ENCODE measurements around the gene SLC16A10.
"Not testable (repeated sequence)": the region's sequence is repeated elsewhere in the genome, so short reads cannot be mapped to it uniquely, and the experiment has no call there.

The SLC16A10 gene

GRCh38 chr6:111220383-111221031, 133.2 kb downstream of the SLC16A10 start:
- DNase-seq (ENCODE audit: low spot score), result no peak

- no peak for DNase-seq (ENCODE audit: low spot score)
These were observed 134.5 kb downstream of the SLC16A10 start for GRCh38 chr6:111221804-111222203.

- no peak for DNase-seq (ENCODE audit: low spot score)
These were observed 135.0 kb downstream of the SLC16A10 start for GRCh38 chr6:111222341-111222740.

GRCh38 chr6:111228094-111228493, 140.8 kb downstream of the SLC16A10 start:
- no peak for DNase-seq (ENCODE audit: low spot score)

GRCh38 chr6:111230351-111231089, 143.2 kb downstream of the SLC16A10 start:
- no peak for DNase-seq (ENCODE audit: low spot score)

GRCh38 chr6:111231090-111231459, 143.8 kb downstream of the SLC16A10 start:
- DNase-seq (ENCODE audit: low spot score), result no peak

GRCh38 chr6:111237852-111238251, 150.5 kb downstream of the SLC16A10 start:
- no peak for DNase-seq (ENCODE audit: low spot score)

- DNase-seq (ENCODE audit: low spot score), result no peak
These were observed 151.3 kb downstream of the SLC16A10 start for GRCh38 chr6:111238464-111239119.

GRCh38 chr6:111239461-111239860, 152.2 kb downstream of the SLC16A10 start:
- no peak for DNase-seq (ENCODE audit: low spot score)

GRCh38 chr6:111242452-111242851, 155.1 kb downstream of the SLC16A10 start:
- no peak for DNase-seq (ENCODE audit: low spot score)

GRCh38 chr6:111243095-111243494, 155.8 kb downstream of the SLC16A10 start:
- DNase-seq (ENCODE audit: low spot score), result no peak

GRCh38 chr6:111248789-111249188, 161.5 kb downstream of the SLC16A10 start:
- DNase-seq (ENCODE audit: low spot score), result no peak

GRCh38 chr6:111250791-111251354, 163.6 kb downstream of the SLC16A10 start:
- no peak for DNase-seq (ENCODE audit: low spot score)

GRCh38 chr6:111252726-111253125, 165.4 kb downstream of the SLC16A10 start:
- DNase-seq (ENCODE audit: low spot score), result no peak

GRCh38 chr6:111254004-111254778, 166.9 kb downstream of the SLC16A10 start:
- DNase-seq (ENCODE audit: low spot score), result peak; percentile 17

- DNase-seq (ENCODE audit: low spot score), result no peak
These were observed 167.5 kb downstream of the SLC16A10 start for GRCh38 chr6:111254779-111255166.

GRCh38 chr6:111255838-111256237, 168.5 kb downstream of the SLC16A10 start:
- DNase-seq (ENCODE audit: low spot score), result not testable (repeated sequence)

GRCh38 chr6:111256646-111257045, 169.3 kb downstream of the SLC16A10 start:
- no peak for DNase-seq (ENCODE audit: low spot score)

GRCh38 chr6:111258010-111258409, 170.7 kb downstream of the SLC16A10 start:
- no peak for DNase-seq (ENCODE audit: low spot score)

GRCh38 chr6:111258615-111259088, 171.3 kb downstream of the SLC16A10 start:
- no peak for DNase-seq (ENCODE audit: low spot score)

- peak; percentile 97 for DNase-seq (ENCODE audit: low spot score)
These were observed 172.0 kb downstream of the SLC16A10 start for GRCh38 chr6:111259089-111259831.

Measured in iPS-NIHi11 (cell line).